Effector memory CD8-positive, alpha-beta T cell (primary cell): ENCODE data around the gene MBD1.
"Not testable (repeated sequence)": the region's sequence is repeated elsewhere in the genome, so short reads cannot be mapped to it uniquely, and the experiment has no call there.

Experiments used
- ATAC-seq: fragments of 150-1000 bp; cut with Tn5 transposase; replicated peaks from 2 replicates; pipeline ENCODE4 v1.10.0; 2021; ENCODE audit warnings: mild to moderate bottlenecking, moderate library complexity
- DNase-seq, 3 experiments: peaks; one replicate each; pipeline ENCODE4 v3.0.0; 2021
- H3K27ac Mint-ChIP-seq, 2 donors: one replicate each; pipeline ENCODE4 v1.8.0; 2022; ENCODE audit warnings: mild to moderate bottlenecking in 2 of 2, mixed read lengths in 2 of 2, moderate library complexity in 2 of 2
- H3K27me3 Mint-ChIP-seq, 2 donors: one replicate each; pipeline ENCODE4 v1.8.0; 2022; ENCODE audit warnings: mixed read lengths in 2 of 2
- H3K36me3 Mint-ChIP-seq: one replicate; pipeline ENCODE4 v1.8.0; 2022; ENCODE audit warnings: mild to moderate bottlenecking, moderate library complexity, mixed read lengths; ENCODE audit not compliant: insufficient read depth
- H3K4me1 Mint-ChIP-seq, 2 donors: one replicate each; pipeline ENCODE4 v1.8.0; 2022; ENCODE audit warnings: low read depth in 2 of 2, mixed read lengths in 2 of 2
- H3K4me3 Mint-ChIP-seq, 2 donors: one replicate each; pipeline ENCODE4 v1.8.0; 2022; ENCODE audit warnings: mild to moderate bottlenecking in 2 of 2, mixed read lengths in 2 of 2, moderate library complexity in 2 of 2
- H3K9me3 Mint-ChIP-seq, 2 donors: one replicate each; pipeline ENCODE4 v1.8.0; 2022; ENCODE audit warnings: mixed read lengths in 2 of 2

The MBD1 gene

GRCh38 chr18:50275503-50276036, 5.8 kb downstream of the MBD1 start:
- no peak for ATAC-seq
- Mint-ChIP-seq H3K4me1 (peaks cover 18 to 21% of the 10 kb centered on the region in 2 donors), H3K27ac (peak overlapping the region in 1 of 2 donors; percentile 25), H3K36me3 (peaks cover 36% of the 10 kb centered on the region), H3K4me3 (no peak overlapping the region), H3K27me3 (no peaks in the 10 kb centered on the region), H3K9me3 (no peaks in the 10 kb centered on the region)
- no peak for DNase-seq

- ATAC-seq: no peak
- Mint-ChIP-seq H3K4me1 (peaks cover 12 to 16% of the 10 kb centered on the region in 2 donors), H3K9me3 (no peaks in the 10 kb centered on the region), H3K27ac (no peak overlapping the region), H3K4me3 (no peak overlapping the region), H3K36me3 (peaks cover 41% of the 10 kb centered on the region), H3K27me3 (no peaks in the 10 kb centered on the region)
- DNase-seq: no peak
These were observed 6.4 kb downstream of the MBD1 start for GRCh38 chr18:50274941-50275340.

- Mint-ChIP-seq H3K9me3 (no peaks in the 10 kb centered on the region), H3K4me3 (no peak overlapping the region), H3K27me3 (no peaks in the 10 kb centered on the region), H3K27ac (no peak overlapping the region), H3K36me3 (peaks cover 44% of the 10 kb centered on the region), H3K4me1 (peaks cover 4 to 11% of the 10 kb centered on the region in 2 donors)
- ATAC-seq (no peak), DNase-seq (no peak)
These were observed 7.3 kb downstream of the MBD1 start for GRCh38 chr18:50274044-50274442.

GRCh38 chr18:50273203-50274043, 7.9 kb downstream of the MBD1 start:
- Mint-ChIP-seq H3K27ac (no peak overlapping the region), H3K36me3 (peaks cover 48% of the 10 kb centered on the region), H3K9me3 (no peaks in the 10 kb centered on the region), H3K4me1 (peaks cover 0 to 9% of the 10 kb centered on the region in 2 donors), H3K4me3 (no peak overlapping the region), H3K27me3 (no peaks in the 10 kb centered on the region)
- no peak for DNase-seq
- ATAC-seq: no peak

- no peak overlapping the region for H3K4me3 Mint-ChIP-seq
- no peaks in the 10 kb centered on the region for H3K27me3 Mint-ChIP-seq
- no peak for ATAC-seq
- peaks cover 0 to 9% of the 10 kb centered on the region in 2 donors for H3K4me1 Mint-ChIP-seq
- peak overlapping the region in 1 of 2 donors; percentile 19 for H3K27ac Mint-ChIP-seq
- H3K36me3 Mint-ChIP-seq: peaks cover 49% of the 10 kb centered on the region
- H3K9me3 Mint-ChIP-seq: no peaks in the 10 kb centered on the region
- no peak for DNase-seq
These were observed 8.8 kb downstream of the MBD1 start for GRCh38 chr18:50272568-50272967.

- peaks cover 30% of the 10 kb centered on the region for H3K36me3 Mint-ChIP-seq
- H3K9me3 Mint-ChIP-seq: no peaks in the 10 kb centered on the region
- ATAC-seq: peak; percentile 57
- H3K27ac Mint-ChIP-seq: peak overlapping the region in 1 of 2 donors; percentile 77
- peaks cover 11 to 13% of the 10 kb centered on the region in 2 donors for H3K4me1 Mint-ChIP-seq
- DNase-seq: peak; percentile 66 to 71 (median 68)
- H3K27me3 Mint-ChIP-seq: no peaks in the 10 kb centered on the region
- H3K4me3 Mint-ChIP-seq: peak overlapping the region; percentile 63 to 74
These were observed 13.1 kb downstream of the MBD1 start for GRCh38 chr18:50268022-50268747.

GRCh38 chr18:50266248-50266704, 15.0 kb downstream of the MBD1 start, which contains the start of gene CFAP53:
CFAP53 (minus strand) TSS chr18:50266495; CDS start chr18:50266404, 91 bp downstream.
- DNase-seq: peak; percentile 77 to 81 (median 81)
- H3K36me3 Mint-ChIP-seq: peaks cover 26% of the 10 kb centered on the region
- no peaks in the 10 kb centered on the region for H3K27me3 Mint-ChIP-seq
- H3K4me3 Mint-ChIP-seq: peak within 1 kb of the TSS; percentile 85 to 89
- peak; percentile 90 for ATAC-seq
- no peaks in the 10 kb centered on the region for H3K9me3 Mint-ChIP-seq
- H3K27ac Mint-ChIP-seq: peak within 1 kb of the TSS; percentile 91 to 92
- peaks cover 11 to 13% of the 10 kb centered on the region in 2 donors for H3K4me1 Mint-ChIP-seq

- Mint-ChIP-seq H3K4me3 (no peak overlapping the region), H3K27ac (no peak overlapping the region), H3K27me3 (peaks cover 0 to 8% of the 10 kb centered on the region in 2 donors), H3K36me3 (peaks cover 13% of the 10 kb centered on the region), H3K9me3 (no peaks in the 10 kb centered on the region), H3K4me1 (peaks cover 8 to 13% of the 10 kb centered on the region in 2 donors)
- DNase-seq (no peak), ATAC-seq (no peak)
These were observed 18.3 kb downstream of the MBD1 start for GRCh38 chr18:50262977-50263376.

- DNase-seq (no peak), ATAC-seq (no peak)
- Mint-ChIP-seq H3K4me1 (peaks cover 0 to 2% of the 10 kb centered on the region in 2 donors), H3K4me3 (no peak overlapping the region), H3K36me3 (no peaks in the 10 kb centered on the region), H3K9me3 (no peaks in the 10 kb centered on the region), H3K27me3 (no peaks in the 10 kb centered on the region), H3K27ac (no peak overlapping the region)
These were observed 30.4 kb downstream of the MBD1 start for GRCh38 chr18:50250935-50251334.

GRCh38 chr18:50249576-50249975, 31.7 kb downstream of the MBD1 start:
- ATAC-seq: no peak
- Mint-ChIP-seq H3K4me1 (peaks cover 0 to 2% of the 10 kb centered on the region in 2 donors), H3K27me3 (no peaks in the 10 kb centered on the region), H3K36me3 (no peaks in the 10 kb centered on the region), H3K27ac (no peak overlapping the region), H3K4me3 (no peak overlapping the region), H3K9me3 (no peaks in the 10 kb centered on the region)
- DNase-seq: no peak

- Mint-ChIP-seq H3K4me3 (no peak overlapping the region), H3K4me1 (peaks cover 0 to 2% of the 10 kb centered on the region in 2 donors), H3K9me3 (no peaks in the 10 kb centered on the region), H3K36me3 (no peaks in the 10 kb centered on the region), H3K27ac (no peak overlapping the region), H3K27me3 (no peaks in the 10 kb centered on the region)
- no peak for DNase-seq
- no peak for ATAC-seq
These were observed 33.8 kb downstream of the MBD1 start for GRCh38 chr18:50247561-50247960.

GRCh38 chr18:50241768-50242167, 39.6 kb downstream of the MBD1 start:
- H3K4me1 Mint-ChIP-seq, DNase-seq, H3K27ac Mint-ChIP-seq, ATAC-seq, H3K36me3 Mint-ChIP-seq: not testable (repeated sequence)
- Mint-ChIP-seq H3K4me3 (peak overlapping the region in 1 of 2 donors; percentile 20), H3K27me3 (peaks cover 0 to 15% of the 10 kb centered on the region in 2 donors), H3K9me3 (peaks cover 0 to 15% of the 10 kb centered on the region in 2 donors)

- Mint-ChIP-seq H3K4me1 (no peaks in the 10 kb centered on the region), H3K9me3 (peaks cover 0 to 15% of the 10 kb centered on the region in 2 donors), H3K27ac (no peak overlapping the region), H3K36me3 (no peaks in the 10 kb centered on the region), H3K4me3 (no peak overlapping the region), H3K27me3 (peaks cover 10 to 30% of the 10 kb centered on the region in 2 donors)
- no peak for DNase-seq
- ATAC-seq: no peak
These were observed 41.2 kb downstream of the MBD1 start for GRCh38 chr18:50240080-50240563.
